HG03280 (cell line): ENCODE measurements around the gene OSBPL7.

Experiments
- ATAC-seq: cut with Tn5 transposase; IDR thresholded peaks from one replicate; pipeline ENCODE4 v1.9.1; 2021; ENCODE audit warnings: mild to moderate bottlenecking, moderate library complexity; ENCODE audit not compliant: unreplicated experiment

The OSBPL7 gene

GRCh38 chr17:47830396-47831002 is 8.9 kb upstream of the OSBPL7 start:
- no peak for ATAC-seq

- no peak for ATAC-seq
Observed at GRCh38 chr17:47829870-47830269, 8.3 kb upstream of the OSBPL7 start.

- ATAC-seq, result no peak
Observed at GRCh38 chr17:47823519-47823918, 1.9 kb upstream of the OSBPL7 start.

GRCh38 chr17:47822785-47823184 is 1.2 kb upstream of the OSBPL7 start:
- ATAC-seq, result no peak

GRCh38 chr17:47821031-47821423 is 567 bp downstream of the OSBPL7 start:
- ATAC-seq, result no peak

DNA sequence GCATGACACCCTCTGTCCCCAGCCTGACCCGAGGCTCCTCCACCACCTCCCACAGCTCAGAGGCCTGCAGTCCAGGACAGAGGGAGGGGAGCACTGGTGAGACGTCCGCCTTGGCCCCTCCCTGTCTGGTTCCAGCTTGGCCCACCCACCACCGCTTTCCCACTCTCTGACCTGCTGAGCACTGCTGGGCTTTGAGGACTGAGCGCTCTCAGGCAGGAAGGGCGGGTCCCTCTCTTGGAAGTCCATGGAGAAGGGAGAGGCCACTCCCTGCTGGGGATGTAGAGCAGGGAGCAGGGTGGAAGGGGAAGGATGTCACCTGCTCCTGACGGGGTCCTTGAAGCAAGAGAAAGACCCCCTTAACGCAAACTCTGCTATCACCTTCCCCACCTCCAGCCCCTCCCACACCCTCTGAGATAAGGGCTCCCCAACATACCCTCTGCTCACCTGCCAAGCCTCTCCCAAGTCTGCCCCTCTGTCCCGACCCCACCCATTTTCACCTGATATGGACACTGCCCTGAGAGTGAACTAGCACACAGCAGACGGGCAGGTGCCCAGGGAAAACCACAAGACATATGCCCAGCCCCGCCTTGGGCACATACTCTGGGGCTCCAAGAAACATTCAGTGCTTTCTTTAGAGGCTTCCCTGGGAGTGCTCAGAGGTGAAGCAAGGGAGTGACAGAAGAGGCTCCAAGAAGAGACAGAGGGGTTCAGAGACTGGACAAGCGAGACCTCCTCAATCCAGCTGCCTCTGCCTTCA is 1.4 kb downstream of the OSBPL7 start:
- no peak for ATAC-seq

GRCh38 chr17:47819475-47819874 is 2.1 kb downstream of the OSBPL7 start:
- ATAC-seq, result no peak

DNA sequence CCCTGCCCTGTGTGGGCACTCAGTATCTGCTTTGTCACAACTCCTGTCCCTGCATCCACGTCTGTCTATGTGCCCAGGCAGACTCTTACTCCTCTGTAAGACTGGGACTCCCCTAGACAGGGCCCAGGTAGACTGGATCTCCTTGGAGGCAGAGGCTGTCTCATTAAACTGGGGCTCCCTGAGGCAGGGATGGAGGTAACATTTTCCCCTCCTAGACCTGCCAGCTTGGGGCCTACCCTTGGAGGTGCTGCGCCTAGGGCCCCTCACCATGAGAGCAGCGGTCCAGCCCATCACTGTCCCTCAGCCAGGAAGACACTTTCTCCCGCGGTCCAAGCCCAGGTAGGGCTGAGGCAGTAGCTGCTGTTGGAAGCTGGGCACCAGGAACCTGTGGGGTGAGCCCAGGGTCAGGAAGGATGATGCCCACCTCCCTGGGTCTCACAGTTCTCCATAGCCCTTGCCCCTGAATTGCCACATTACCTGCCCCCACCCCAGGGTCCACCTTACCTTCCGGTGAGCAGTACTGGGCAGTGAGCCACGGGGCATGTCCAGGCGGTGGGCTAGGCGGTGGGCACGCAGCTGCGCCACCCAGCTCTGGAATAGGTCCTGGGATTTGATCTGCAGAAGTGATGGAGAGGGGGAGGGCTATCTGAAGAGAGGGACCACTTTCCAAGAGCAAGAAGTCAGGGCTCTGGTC is 3.4 kb downstream of the OSBPL7 start:
- no peak for ATAC-seq

- no peak for ATAC-seq
Observed at GRCh38 chr17:47816947-47817346, 4.6 kb downstream of the OSBPL7 start.

- ATAC-seq, result no peak
Observed at GRCh38 chr17:47816111-47816735, 5.4 kb downstream of the OSBPL7 start.

DNA sequence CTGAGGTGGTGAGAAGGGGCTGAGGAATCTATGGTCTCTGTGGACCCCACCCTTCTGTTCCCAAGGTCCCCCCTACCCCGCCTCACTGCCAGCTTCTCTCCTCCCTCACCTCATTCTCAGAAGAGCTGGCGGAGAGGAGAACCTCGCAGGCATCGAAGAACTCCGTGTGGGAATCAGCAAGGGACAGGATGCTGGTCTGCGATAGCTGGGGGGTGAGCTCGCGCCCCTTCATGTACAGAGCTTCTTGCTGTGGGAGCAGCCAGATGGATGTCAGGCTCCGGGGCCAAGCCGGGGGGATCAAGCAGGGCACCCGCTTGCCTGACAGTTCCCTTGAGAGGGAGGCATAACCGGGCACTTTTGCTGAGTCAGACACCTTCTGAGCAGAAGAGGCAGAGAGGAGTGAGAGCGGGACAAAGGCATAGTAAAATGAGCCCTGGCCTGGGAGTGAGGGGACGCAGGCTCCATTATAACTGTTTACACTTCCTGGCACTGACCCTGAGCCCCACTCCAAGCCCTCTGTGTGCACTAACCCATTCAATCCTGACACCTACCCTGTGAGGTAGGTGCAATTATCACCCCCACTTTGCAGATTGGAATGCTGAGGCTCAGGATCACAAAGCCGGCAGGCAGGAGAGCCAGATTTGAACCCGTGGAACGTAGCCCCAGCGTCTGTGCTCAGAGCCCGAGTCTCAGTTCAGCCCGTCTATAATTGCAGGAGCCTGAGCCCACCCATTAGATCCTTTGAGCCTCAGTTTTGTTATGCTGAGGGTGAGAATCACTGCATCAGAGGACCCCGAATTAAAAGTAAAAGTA is 6.3 kb downstream of the OSBPL7 start:
- ATAC-seq, result no peak

- no peak for ATAC-seq
Observed at GRCh38 chr17:47813512-47814031, 8.0 kb downstream of the OSBPL7 start.

DNA sequence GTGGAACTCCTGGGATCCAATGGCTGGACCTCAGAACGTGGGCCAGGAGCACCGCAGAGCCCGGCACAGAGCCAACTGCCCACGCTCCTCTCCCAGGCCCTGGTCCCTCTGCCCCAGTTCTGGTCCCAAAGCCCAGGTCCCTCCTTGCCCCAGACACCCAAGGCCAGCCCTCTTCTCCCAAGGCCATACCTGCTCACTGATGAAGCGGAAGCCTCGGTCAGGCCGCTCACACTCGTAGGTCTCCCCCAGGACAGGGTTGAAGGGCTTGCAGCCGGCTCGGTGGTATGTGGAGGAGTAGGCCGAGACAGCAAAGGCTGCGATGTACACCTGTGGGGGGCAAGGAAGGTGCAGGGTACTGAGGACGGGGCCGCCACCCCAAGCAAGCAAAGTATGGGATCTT is 8.5 kb downstream of the OSBPL7 start:
- no peak for ATAC-seq

DNA sequence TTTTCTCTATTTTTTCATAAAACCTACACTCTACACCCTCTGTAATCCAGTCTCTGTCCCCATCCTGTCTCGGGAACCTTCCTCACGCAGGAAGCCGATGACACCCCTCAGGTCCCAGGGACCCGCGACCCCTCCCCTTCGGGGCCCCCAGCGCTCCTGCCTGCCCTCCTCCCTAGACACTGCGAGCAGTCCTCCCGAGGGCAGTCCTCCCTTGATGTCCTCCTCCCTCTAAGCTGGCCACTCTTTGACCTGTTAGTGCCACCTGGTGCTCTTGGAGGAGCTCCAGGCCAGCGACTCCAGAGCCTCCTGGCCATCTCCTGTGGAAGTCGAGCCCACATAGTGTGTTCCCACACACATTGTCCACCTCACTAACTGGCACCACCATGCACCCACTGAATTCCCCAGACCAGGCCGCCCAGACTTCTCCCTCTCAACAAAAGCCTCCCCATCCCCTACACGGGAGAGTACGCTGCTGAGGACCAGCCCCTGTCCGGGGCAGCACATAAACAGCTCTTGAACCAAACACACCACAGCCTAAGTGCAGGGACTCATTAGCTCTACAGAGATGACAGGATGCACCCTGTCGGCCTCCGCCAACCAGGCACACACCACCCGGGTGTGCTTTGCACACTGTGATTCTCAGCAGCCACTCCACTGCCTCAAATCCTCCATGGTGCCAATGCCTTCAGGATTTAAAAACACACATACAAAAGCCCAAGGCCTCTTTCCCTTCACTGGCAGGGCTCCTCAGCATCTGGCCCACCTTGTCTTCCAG is 9.3 kb downstream of the OSBPL7 start:
- ATAC-seq, result no peak

DNA sequence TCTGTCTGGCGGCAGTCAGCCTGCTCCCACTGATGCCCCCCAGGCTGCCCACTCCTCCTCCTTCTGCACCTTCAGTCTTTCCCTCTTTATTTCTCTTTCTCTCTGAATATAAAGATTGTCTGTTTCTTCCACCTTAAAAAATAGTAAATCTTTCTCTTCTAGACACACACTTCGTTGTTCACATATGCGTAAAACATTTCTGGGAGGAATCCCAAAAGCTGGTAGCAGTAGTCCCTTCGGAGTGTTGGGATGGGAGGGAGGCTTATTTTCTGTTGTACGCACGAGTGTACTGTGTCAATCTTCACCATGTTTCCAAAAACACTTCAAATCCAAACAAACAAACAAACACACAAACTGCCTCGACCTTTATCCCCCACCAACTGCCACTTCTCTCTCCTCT is 9.9 kb downstream of the OSBPL7 start:
- ATAC-seq, result no peak

DNA sequence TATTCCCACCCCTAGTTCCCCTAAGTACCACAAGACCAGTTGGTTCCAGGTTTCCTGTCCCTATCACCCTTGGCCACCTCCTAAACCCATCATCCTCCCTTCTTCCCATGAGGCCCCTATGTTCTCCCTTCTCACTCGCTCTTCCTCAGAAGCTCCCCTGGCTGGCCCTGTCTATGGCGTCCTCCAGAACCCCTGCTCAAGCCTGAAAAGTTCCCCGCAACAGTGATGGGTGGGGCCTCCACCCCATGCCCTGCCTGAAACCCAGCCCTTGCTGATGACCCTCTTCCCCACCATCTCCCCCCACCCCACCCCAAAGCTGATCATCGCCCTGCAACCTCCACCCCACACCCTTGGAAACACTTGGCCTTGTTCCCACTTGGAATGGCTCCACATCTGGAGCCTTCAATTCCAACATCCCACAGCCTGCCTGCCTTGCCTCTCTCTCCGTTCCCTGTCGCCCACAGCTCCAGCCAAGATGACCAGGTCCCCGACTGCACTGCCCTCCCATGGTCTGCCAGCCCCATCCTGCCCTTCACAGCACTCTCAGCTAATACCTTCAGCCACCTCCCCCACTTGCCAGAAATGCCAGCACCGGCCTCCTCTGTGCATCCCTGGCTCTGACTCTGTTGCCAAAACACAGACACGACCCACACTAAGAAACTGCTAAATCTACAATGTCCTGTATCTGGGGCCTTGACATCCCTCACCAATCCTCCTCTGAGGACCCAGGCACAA is 10.5 kb downstream of the OSBPL7 start:
- no peak for ATAC-seq

DNA sequence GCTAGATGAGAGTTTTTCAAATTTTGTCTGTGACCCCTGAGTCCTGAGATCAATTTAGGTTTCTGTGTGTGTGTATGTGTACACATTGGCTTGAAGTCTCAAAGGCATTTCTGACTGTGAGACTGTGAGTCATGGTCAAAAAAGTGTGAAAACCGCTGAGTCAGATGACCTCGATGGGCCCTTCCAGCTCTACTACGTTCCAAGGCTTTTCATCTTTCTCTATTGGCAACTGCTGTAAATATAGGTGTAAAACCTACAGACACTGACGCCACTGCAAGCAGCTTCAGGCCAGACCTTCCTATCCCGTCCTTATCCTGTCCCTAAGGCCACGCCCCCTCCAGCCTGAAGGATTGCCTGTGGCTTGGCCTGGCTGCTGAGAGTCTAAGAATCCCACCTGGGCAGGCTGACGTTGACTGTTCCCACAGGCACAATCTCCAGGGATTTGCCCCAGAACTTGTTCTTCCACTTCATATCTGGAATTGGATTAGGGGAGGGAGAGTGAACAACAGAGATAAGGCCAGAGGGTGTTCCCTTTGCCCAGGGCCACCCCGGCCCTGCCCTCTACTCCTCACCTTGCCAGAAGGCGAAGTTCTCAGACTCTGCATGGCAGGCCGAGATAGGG is 11.3 kb downstream of the OSBPL7 start:
- ATAC-seq, result no peak

GRCh38 chr17:47808830-47809480 is 12.6 kb downstream of the OSBPL7 start:
- no peak for ATAC-seq
